ENCODE measurements around the gene RNF151.

- no peak for TF ChIP-seq CTCF (IDR thresholded peaks at IDR 0.05 in 8 of 11, conservative IDR thresholded peaks at IDR 0.05 in 3 of 11)
- no peak for TF ChIP-seq POLR2AphosphoS5 (IDR thresholded peaks at IDR 0.05)
- no peak for TF ChIP-seq POLR2A (IDR thresholded peaks at IDR 0.05)
These were observed 25.3 kb upstream of the RNF151 start for GRCh38 chr16:1941162-1942046.

Data from spleen (tissue), 7 donors.